ENCODE results near the gene PLPPR1. TPM values are rescaled to one million over a fixed set of nuclear protein-coding genes. Genes with fewer than 3 reads are reported as not detected.

PLPPR1 gene
- total and polyA plus RNA-seq, 2 experiments from 2014 or later: 1.3 to 3.7 TPM

DNA sequence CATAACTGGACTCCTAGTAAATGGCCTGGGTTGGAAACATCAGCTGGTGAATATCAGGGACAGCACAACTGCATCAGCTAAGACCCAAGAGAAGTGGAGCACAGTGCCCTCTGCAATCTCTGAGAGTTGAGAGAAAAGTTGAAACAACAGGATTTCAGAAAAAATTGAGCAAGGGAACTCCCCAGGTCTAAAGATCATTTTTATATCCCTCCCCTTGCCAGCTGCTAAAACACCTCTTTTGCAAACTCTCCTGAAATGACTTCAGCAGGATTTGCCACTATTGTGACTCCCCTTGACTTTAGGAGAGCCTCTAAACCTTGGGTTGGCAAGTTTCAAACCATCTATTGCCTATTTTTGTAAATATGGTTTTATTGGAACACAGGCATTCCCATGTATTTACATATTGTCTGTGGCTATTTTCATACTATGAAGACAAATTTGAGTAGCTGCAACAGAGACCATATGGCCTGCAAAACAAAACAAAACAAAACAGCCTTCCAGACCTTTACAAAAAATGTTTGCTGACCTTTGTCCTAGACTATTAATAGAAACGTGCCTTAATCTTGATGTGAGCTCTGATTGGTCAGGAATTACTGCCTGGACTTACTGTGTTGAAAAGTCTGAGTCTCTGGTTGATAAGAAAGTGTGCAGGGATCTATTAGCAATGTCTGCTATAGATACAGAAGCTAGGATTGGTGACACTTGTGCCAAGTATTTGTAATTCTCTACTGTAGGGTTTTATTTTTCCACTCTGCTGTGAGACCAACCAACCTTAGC lies 37.7 kb upstream of the PLPPR1 start:
- H3K4me3 Mint-ChIP-seq: no peak overlapping the region
- Histone ChIP-seq H3K4me1 (ENCODE audit: insufficient read depth) (peaks cover 16% of the 10 kb centered on the region), H3K36me3 (ENCODE audit: insufficient read depth) (no peaks in the 10 kb centered on the region), H2AFZ (no peak overlapping the region), H3K27me3 (ENCODE audit: insufficient read depth) (no peaks in the 10 kb centered on the region), H3K79me2 (replicated peaks; ENCODE audit: insufficient read depth) (no peaks in the 10 kb centered on the region), H3K4me3 (no peak overlapping the region), H3K4me2 (no peak overlapping the region), H4K20me1 (replicated peaks; ENCODE audit: insufficient read depth) (no peaks in the 10 kb centered on the region), H3K27ac (ENCODE audit: low read depth) (no peak overlapping the region), H3F3A (replicated peaks; ENCODE audit: low read depth) (no peaks in the 10 kb centered on the region), H3K9me2 (ENCODE audit: insufficient read depth) (peaks cover 7% of the 10 kb centered on the region)
- no peak for DNase-seq (ENCODE audit: low spot score)
- peaks cover 20% of the 10 kb centered on the region; the same call in 2 of the 3 replicates for H3K4me1 Mint-ChIP-seq
- ATAC-seq: no peak
- H3K9me3 Mint-ChIP-seq: no peaks in the 10 kb centered on the region
- H3K36me3 Mint-ChIP-seq (ENCODE audit: low read depth): no peaks in the 10 kb centered on the region
- no peak overlapping the region for H3K27ac Mint-ChIP-seq
- TF ChIP-seq, protein P1, sequence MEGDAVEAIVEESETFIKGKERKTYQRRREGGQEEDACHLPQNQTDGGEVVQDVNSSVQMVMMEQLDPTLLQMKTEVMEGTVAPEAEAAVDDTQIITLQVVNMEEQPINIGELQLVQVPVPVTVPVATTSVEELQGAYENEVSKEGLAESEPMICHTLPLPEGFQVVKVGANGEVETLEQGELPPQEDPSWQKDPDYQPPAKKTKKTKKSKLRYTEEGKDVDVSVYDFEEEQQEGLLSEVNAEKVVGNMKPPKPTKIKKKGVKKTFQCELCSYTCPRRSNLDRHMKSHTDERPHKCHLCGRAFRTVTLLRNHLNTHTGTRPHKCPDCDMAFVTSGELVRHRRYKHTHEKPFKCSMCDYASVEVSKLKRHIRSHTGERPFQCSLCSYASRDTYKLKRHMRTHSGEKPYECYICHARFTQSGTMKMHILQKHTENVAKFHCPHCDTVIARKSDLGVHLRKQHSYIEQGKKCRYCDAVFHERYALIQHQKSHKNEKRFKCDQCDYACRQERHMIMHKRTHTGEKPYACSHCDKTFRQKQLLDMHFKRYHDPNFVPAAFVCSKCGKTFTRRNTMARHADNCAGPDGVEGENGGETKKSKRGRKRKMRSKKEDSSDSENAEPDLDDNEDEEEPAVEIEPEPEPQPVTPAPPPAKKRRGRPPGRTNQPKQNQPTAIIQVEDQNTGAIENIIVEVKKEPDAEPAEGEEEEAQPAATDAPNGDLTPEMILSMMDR (conservative IDR thresholded peaks at IDR 0.05; ENCODE audit: low read depth in 2 of 2): no peak
- TF ChIP-seq EZH2phosphoT487 (IDR thresholded peaks at IDR 0.05; ENCODE audit: unreplicated experiment) (no peak), EZH2 (IDR thresholded peaks at IDR 0.05; ENCODE audit: low read depth, unreplicated experiment) (no peak), CREB1 (CRISPR knock-in tag; IDR thresholded peaks at IDR 0.05; ENCODE audit: low read depth) (no peak), ZNF114 (CRISPR knock-in tag; IDR thresholded peaks at IDR 0.05) (no peak), JUNB (IDR thresholded peaks at IDR 0.05; ENCODE audit: unreplicated experiment) (no peak), NANOG (IDR thresholded peaks at IDR 0.05; ENCODE audit: borderline replicate concordance) (no peak), STAT1 (IDR thresholded peaks at IDR 0.05; ENCODE audit: unreplicated experiment) (no peak), ZNF331 (CRISPR knock-in tag; IDR thresholded peaks at IDR 0.05; ENCODE audit: low read depth) (no peak), POLR2AphosphoS5 (IDR thresholded peaks at IDR 0.05; ENCODE audit: low read depth) (no peak)
- TF ChIP-seq, protein P2, sequence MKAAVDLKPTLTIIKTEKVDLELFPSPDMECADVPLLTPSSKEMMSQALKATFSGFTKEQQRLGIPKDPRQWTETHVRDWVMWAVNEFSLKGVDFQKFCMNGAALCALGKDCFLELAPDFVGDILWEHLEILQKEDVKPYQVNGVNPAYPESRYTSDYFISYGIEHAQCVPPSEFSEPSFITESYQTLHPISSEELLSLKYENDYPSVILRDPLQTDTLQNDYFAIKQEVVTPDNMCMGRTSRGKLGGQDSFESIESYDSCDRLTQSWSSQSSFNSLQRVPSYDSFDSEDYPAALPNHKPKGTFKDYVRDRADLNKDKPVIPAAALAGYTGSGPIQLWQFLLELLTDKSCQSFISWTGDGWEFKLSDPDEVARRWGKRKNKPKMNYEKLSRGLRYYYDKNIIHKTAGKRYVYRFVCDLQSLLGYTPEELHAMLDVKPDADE (IDR thresholded peaks at IDR 0.05): no peak
- TF ChIP-seq, protein P3, sequence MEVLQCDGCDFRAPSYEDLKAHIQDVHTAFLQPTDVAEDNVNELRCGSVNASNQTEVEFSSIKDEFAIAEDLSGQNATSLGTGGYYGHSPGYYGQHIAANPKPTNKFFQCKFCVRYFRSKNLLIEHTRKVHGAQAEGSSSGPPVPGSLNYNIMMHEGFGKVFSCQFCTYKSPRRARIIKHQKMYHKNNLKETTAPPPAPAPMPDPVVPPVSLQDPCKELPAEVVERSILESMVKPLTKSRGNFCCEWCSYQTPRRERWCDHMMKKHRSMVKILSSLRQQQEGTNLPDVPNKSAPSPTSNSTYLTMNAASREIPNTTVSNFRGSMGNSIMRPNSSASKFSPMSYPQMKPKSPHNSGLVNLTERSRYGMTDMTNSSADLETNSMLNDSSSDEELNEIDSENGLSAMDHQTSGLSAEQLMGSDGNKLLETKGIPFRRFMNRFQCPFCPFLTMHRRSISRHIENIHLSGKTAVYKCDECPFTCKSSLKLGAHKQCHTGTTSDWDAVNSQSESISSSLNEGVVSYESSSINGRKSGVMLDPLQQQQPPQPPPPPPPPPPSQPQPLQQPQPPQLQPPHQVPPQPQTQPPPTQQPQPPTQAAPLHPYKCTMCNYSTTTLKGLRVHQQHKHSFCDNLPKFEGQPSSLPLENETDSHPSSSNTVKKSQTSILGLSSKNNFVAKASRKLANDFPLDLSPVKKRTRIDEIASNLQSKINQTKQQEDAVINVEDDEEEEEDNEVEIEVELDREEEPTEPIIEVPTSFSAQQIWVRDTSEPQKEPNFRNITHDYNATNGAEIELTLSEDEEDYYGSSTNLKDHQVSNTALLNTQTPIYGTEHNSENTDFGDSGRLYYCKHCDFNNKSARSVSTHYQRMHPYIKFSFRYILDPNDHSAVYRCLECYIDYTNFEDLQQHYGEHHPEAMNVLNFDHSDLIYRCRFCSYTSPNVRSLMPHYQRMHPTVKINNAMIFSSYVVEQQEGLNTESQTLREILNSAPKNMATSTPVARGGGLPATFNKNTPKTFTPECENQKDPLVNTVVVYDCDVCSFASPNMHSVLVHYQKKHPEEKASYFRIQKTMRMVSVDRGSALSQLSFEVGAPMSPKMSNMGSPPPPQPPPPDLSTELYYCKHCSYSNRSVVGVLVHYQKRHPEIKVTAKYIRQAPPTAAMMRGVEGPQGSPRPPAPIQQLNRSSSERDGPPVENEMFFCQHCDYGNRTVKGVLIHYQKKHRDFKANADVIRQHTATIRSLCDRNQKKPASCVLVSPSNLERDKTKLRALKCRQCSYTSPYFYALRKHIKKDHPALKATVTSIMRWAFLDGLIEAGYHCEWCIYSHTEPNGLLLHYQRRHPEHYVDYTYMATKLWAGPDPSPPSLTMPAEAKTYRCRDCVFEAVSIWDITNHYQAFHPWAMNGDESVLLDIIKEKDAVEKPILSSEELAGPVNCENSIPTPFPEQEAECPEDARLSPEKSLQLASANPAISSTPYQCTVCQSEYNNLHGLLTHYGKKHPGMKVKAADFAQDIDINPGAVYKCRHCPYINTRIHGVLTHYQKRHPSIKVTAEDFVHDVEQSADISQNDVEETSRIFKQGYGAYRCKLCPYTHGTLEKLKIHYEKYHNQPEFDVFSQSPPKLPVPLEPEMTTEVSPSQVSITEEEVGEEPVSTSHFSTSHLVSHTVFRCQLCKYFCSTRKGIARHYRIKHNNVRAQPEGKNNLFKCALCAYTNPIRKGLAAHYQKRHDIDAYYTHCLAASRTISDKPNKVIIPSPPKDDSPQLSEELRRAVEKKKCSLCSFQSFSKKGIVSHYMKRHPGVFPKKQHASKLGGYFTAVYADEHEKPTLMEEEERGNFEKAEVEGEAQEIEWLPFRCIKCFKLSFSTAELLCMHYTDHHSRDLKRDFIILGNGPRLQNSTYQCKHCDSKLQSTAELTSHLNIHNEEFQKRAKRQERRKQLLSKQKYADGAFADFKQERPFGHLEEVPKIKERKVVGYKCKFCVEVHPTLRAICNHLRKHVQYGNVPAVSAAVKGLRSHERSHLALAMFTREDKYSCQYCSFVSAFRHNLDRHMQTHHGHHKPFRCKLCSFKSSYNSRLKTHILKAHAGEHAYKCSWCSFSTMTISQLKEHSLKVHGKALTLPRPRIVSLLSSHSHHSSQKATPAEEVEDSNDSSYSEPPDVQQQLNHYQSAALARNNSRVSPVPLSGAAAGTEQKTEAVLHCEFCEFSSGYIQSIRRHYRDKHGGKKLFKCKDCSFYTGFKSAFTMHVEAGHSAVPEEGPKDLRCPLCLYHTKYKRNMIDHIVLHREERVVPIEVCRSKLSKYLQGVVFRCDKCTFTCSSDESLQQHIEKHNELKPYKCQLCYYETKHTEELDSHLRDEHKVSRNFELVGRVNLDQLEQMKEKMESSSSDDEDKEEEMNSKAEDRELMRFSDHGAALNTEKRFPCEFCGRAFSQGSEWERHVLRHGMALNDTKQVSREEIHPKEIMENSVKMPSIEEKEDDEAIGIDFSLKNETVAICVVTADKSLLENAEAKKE (CRISPR knock-in tag; IDR thresholded peaks at IDR 0.05): no peak
- TF ChIP-seq, protein P4, sequence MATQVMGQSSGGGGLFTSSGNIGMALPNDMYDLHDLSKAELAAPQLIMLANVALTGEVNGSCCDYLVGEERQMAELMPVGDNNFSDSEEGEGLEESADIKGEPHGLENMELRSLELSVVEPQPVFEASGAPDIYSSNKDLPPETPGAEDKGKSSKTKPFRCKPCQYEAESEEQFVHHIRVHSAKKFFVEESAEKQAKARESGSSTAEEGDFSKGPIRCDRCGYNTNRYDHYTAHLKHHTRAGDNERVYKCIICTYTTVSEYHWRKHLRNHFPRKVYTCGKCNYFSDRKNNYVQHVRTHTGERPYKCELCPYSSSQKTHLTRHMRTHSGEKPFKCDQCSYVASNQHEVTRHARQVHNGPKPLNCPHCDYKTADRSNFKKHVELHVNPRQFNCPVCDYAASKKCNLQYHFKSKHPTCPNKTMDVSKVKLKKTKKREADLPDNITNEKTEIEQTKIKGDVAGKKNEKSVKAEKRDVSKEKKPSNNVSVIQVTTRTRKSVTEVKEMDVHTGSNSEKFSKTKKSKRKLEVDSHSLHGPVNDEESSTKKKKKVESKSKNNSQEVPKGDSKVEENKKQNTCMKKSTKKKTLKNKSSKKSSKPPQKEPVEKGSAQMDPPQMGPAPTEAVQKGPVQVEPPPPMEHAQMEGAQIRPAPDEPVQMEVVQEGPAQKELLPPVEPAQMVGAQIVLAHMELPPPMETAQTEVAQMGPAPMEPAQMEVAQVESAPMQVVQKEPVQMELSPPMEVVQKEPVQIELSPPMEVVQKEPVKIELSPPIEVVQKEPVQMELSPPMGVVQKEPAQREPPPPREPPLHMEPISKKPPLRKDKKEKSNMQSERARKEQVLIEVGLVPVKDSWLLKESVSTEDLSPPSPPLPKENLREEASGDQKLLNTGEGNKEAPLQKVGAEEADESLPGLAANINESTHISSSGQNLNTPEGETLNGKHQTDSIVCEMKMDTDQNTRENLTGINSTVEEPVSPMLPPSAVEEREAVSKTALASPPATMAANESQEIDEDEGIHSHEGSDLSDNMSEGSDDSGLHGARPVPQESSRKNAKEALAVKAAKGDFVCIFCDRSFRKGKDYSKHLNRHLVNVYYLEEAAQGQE (IDR thresholded peaks at IDR 0.05; ENCODE audit: unreplicated experiment): no peak
- H3K27me3 Mint-ChIP-seq (ENCODE audit: insufficient read depth, low read depth, poor library complexity): peaks cover 2% of the 10 kb centered on the region

All from GM23338 (cell line).